ENCODE results near the gene IFIT1.
"Not testable (repeated sequence)": the region's sequence is repeated elsewhere in the genome, so short reads cannot be mapped to it uniquely, and the experiment has no call there.

IFIT1 gene

GRCh38 chr10:89368129-89368528, 24.3 kb upstream of the IFIT1 start:
- no peak for DNase-seq

- no peak for DNase-seq
These were observed 23.0 kb upstream of the IFIT1 start for GRCh38 chr10:89369156-89370105.

- DNase-seq = no peak
These were observed 21.3 kb upstream of the IFIT1 start for GRCh38 chr10:89371079-89371478.

GRCh38 chr10:89371987-89372386, 20.4 kb upstream of the IFIT1 start:
- no peak for DNase-seq

- DNase-seq = no peak
These were observed 18.3 kb upstream of the IFIT1 start for GRCh38 chr10:89373916-89374711.

- no peak for DNase-seq
These were observed 17.7 kb upstream of the IFIT1 start for GRCh38 chr10:89374713-89375141.

GRCh38 chr10:89377705-89378637, 14.5 kb upstream of the IFIT1 start, which contains the start of gene IFIT1B:
Gene IFIT1B, plus strand, starts transcription at chr10:89378056. Its CDS starts 80 bp downstream, at chr10:89378136.
- no peak for DNase-seq

- DNase-seq = no peak
These were observed 13.3 kb upstream of the IFIT1 start for GRCh38 chr10:89379103-89379502.

GRCh38 chr10:89382757-89383156, 9.7 kb upstream of the IFIT1 start:
- no peak for DNase-seq

GRCh38 chr10:89384474-89385340, 7.7 kb upstream of the IFIT1 start:
- no peak for DNase-seq

- DNase-seq = no peak
These were observed 3.6 kb upstream of the IFIT1 start for GRCh38 chr10:89388806-89389205.

- DNase-seq = no peak
These were observed 3.2 kb upstream of the IFIT1 start for GRCh38 chr10:89389254-89389653.

- DNase-seq = no peak
These were observed 1.8 kb upstream of the IFIT1 start for GRCh38 chr10:89390476-89391225.

- DNase-seq = not testable (repeated sequence)
These were observed 1.2 kb upstream of the IFIT1 start for GRCh38 chr10:89391226-89391576.

GRCh38 chr10:89392974-89393373, 551 bp downstream of the IFIT1 start:
- DNase-seq = no peak

GRCh38 chr10:89393898-89394297, 1.5 kb downstream of the IFIT1 start:
- no peak for DNase-seq

GRCh38 chr10:89395141-89395540, 2.7 kb downstream of the IFIT1 start:
- DNase-seq = no peak

- DNase-seq = no peak
These were observed 5.8 kb downstream of the IFIT1 start for GRCh38 chr10:89398003-89398749.

- DNase-seq = no peak
These were observed 7.5 kb downstream of the IFIT1 start for GRCh38 chr10:89399956-89400355.

GRCh38 chr10:89403043-89403442, 10.6 kb downstream of the IFIT1 start:
- DNase-seq = no peak
